Measurements from ENCODE around the gene ME3. TPM values are rescaled to one million over a fixed set of nuclear protein-coding genes. Genes with fewer than 3 reads are reported as not detected.
"Not testable (repeated sequence)": the region's sequence is repeated elsewhere in the genome, so short reads cannot be mapped to it uniquely, and the experiment has no call there.

Gene ME3
- total RNA-seq, 1 donor from 2014 or later = 28.5 TPM

GRCh38 chr11:86620891-86621521, 51.4 kb downstream of the ME3 start:
- H3K4me3 ChIP-seq = no peak overlapping the region
- H3K27ac ChIP-seq = peak overlapping the region; percentile 68
- no peak for DNase-seq (ENCODE audit: extremely low spot score in 2 of 2)
- H3K4me1 ChIP-seq = peaks cover 26% of the 10 kb centered on the region
- no peaks in the 10 kb centered on the region for H3K27me3 ChIP-seq
- H3K9me3 ChIP-seq = no peaks in the 10 kb centered on the region
- H3K36me3 ChIP-seq = no peaks in the 10 kb centered on the region
- TF ChIP-seq POLR2AphosphoS5 (IDR thresholded peaks at IDR 0.05; ENCODE audit: insufficient read depth in 1 of 2, low read depth in 1 of 2) = peak in 1 of 2 donors; percentile 24
- TF ChIP-seq, protein P1, sequence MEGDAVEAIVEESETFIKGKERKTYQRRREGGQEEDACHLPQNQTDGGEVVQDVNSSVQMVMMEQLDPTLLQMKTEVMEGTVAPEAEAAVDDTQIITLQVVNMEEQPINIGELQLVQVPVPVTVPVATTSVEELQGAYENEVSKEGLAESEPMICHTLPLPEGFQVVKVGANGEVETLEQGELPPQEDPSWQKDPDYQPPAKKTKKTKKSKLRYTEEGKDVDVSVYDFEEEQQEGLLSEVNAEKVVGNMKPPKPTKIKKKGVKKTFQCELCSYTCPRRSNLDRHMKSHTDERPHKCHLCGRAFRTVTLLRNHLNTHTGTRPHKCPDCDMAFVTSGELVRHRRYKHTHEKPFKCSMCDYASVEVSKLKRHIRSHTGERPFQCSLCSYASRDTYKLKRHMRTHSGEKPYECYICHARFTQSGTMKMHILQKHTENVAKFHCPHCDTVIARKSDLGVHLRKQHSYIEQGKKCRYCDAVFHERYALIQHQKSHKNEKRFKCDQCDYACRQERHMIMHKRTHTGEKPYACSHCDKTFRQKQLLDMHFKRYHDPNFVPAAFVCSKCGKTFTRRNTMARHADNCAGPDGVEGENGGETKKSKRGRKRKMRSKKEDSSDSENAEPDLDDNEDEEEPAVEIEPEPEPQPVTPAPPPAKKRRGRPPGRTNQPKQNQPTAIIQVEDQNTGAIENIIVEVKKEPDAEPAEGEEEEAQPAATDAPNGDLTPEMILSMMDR (IDR thresholded peaks at IDR 0.05) = no peak
- TF ChIP-seq POLR2A (IDR thresholded peaks at IDR 0.05) = no peak
- intact Hi-C loops (cut with DNase I) = loop anchor here (10.0 kb wide), 1 partner anchor 54 kb away; the partner anchor contains the start of gene ME3

DNA sequence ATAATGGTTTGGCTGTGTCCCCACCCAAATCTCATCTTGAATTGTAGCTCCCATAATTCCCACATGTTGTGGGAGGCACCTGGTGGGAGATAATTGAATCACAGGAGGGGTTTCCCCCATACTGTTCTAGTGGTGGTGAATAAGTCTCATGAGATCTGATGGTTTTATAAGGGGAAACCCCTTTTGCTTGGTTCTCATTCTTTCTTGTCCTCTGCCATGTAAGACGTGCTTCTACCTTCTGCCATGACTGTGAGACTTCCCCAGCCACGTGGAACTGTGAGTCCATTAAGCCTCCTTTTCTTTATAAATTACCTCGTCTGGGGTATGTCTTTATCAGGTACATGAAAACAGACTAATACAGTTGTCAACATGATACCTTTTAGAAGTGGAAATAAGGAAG, 53.0 kb downstream of the ME3 start:
- H3K27ac ChIP-seq = peak overlapping the region; percentile 68

GRCh38 chr11:86617502-86617901, 54.9 kb downstream of the ME3 start:
- H3K27me3 ChIP-seq = no peaks in the 10 kb centered on the region
- TF ChIP-seq, protein P1 (IDR thresholded peaks at IDR 0.05) = no peak
- TF ChIP-seq POLR2A (IDR thresholded peaks at IDR 0.05) (no peak), POLR2AphosphoS5 (IDR thresholded peaks at IDR 0.05; ENCODE audit: insufficient read depth in 1 of 2, low read depth in 1 of 2) (no peak)
- peaks cover 11% of the 10 kb centered on the region for H3K4me1 ChIP-seq
- no peaks in the 10 kb centered on the region for H3K9me3 ChIP-seq
- H3K36me3 ChIP-seq = no peaks in the 10 kb centered on the region
- no peak overlapping the region for H3K27ac ChIP-seq
- intact Hi-C loops (cut with DNase I) = no loop called here
- no peak overlapping the region for H3K4me3 ChIP-seq
- DNase-seq (ENCODE audit: extremely low spot score in 2 of 2) = no peak

More for the DNA sequence above, 53.0 kb downstream of the ME3 start:
- H3K4me3 ChIP-seq; H3K36me3 ChIP-seq; H3K27me3 ChIP-seq; DNase-seq (ENCODE audit: extremely low spot score in 2 of 2); intact Hi-C loops (cut with DNase I); H3K9me3 ChIP-seq: not testable (repeated sequence)
- peaks cover 21% of the 10 kb centered on the region for H3K4me1 ChIP-seq

- Histone ChIP-seq H3K9me3 (no peaks in the 10 kb centered on the region), H3K27ac (no peak overlapping the region), H3K27me3 (no peaks in the 10 kb centered on the region), H3K4me3 (no peak overlapping the region), H3K36me3 (no peaks in the 10 kb centered on the region), H3K4me1 (no peaks in the 10 kb centered on the region)
- TF ChIP-seq, protein P1 (IDR thresholded peaks at IDR 0.05) = no peak
- no peak for TF ChIP-seq POLR2AphosphoS5 (IDR thresholded peaks at IDR 0.05; ENCODE audit: insufficient read depth in 1 of 2, low read depth in 1 of 2)
- TF ChIP-seq POLR2A (IDR thresholded peaks at IDR 0.05) = no peak
- intact Hi-C loops (cut with DNase I) = no loop called here
- no peak for DNase-seq (ENCODE audit: extremely low spot score in 2 of 2)
These were observed 56.9 kb downstream of the ME3 start for GRCh38 chr11:86615487-86615886.

- no peak for DNase-seq (ENCODE audit: extremely low spot score in 2 of 2)
- no peak overlapping the region for H3K4me3 ChIP-seq
- intact Hi-C loops (cut with DNase I) = no loop called here
- TF ChIP-seq POLR2A (IDR thresholded peaks at IDR 0.05) = no peak
- no peak for TF ChIP-seq POLR2AphosphoS5 (IDR thresholded peaks at IDR 0.05; ENCODE audit: insufficient read depth in 1 of 2, low read depth in 1 of 2)
- TF ChIP-seq, protein P1 (IDR thresholded peaks at IDR 0.05) = no peak
- no peaks in the 10 kb centered on the region for H3K27me3 ChIP-seq
- H3K36me3 ChIP-seq = no peaks in the 10 kb centered on the region
- no peak overlapping the region for H3K27ac ChIP-seq
- no peaks in the 10 kb centered on the region for H3K9me3 ChIP-seq
- peaks cover 26% of the 10 kb centered on the region for H3K4me1 ChIP-seq
These were observed 61.7 kb downstream of the ME3 start for GRCh38 chr11:86610559-86611341.

All from vagina (tissue), 2 donors.